Measurements from ENCODE around the gene ACSF3.

DNA sequence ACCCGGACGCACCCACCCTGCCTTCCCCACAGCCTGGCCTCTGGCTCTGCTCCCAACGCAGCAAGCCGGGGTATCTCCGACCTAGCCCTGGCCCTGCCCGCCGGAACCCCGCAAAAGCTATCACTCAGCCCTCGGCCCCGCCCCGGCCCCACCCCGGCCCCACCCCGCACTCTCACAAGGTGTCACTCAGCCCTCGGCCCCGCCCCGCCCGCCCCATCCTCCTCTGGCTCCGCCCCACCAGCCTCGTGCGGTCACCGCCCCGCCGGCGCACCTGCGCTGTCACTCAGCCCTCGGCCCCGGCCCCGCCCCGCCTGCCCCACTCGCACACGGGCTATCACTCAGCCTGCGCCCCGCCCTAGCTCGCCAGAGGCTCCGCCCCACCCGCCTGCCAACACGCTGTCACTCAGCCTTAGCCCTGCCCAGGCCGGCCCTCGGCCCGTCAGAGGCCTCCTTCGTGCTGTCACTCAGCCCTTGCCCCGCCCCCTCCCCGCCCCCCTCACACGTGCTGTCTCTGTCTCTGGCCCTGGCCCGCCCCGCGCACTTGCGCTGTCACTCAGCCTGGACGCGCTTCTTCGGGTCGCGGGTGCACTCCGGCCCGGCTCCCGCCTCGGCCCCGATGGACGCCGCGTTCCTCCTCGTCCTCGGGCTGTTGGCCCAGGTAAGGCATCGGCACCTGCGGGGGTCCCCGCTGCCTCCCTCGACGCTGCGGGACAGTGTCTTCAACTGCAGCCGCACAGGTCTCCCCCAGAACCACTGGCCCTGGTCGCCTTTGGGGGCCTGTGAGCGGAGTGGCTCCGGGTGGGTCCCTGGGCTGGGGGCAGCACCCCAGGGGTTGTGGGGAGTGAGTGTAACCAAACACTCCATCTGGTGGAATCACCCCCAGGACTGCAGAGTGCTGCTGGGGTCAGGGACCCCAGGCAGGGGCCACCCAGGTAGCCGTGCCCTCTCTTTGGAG, 77.8 kb downstream of the ACSF3 start, which contains the start of gene CDH15:
- TF ChIP-seq POLR2A (IDR thresholded peaks at IDR 0.05) = peak; percentile 89 to 96
- TF ChIP-seq, protein P1, sequence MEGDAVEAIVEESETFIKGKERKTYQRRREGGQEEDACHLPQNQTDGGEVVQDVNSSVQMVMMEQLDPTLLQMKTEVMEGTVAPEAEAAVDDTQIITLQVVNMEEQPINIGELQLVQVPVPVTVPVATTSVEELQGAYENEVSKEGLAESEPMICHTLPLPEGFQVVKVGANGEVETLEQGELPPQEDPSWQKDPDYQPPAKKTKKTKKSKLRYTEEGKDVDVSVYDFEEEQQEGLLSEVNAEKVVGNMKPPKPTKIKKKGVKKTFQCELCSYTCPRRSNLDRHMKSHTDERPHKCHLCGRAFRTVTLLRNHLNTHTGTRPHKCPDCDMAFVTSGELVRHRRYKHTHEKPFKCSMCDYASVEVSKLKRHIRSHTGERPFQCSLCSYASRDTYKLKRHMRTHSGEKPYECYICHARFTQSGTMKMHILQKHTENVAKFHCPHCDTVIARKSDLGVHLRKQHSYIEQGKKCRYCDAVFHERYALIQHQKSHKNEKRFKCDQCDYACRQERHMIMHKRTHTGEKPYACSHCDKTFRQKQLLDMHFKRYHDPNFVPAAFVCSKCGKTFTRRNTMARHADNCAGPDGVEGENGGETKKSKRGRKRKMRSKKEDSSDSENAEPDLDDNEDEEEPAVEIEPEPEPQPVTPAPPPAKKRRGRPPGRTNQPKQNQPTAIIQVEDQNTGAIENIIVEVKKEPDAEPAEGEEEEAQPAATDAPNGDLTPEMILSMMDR (IDR thresholded peaks at IDR 0.05 in 4 of 5, conservative IDR thresholded peaks at IDR 0.05 in 1 of 5) = no peak

Data from gastrocnemius medialis (tissue), 4 donors.